Measurements from ENCODE around the gene NME4. TPM values are rescaled to one million over a fixed set of nuclear protein-coding genes. Genes with fewer than 3 reads are reported as not detected.
"Not testable (repeated sequence)": the region's sequence is repeated elsewhere in the genome, so short reads cannot be mapped to it uniquely, and the experiment has no call there.

The NME4 gene
- total and polyA plus RNA-seq, 2 donors from 2014 or later, result 56.6 to 100 TPM

DNA sequence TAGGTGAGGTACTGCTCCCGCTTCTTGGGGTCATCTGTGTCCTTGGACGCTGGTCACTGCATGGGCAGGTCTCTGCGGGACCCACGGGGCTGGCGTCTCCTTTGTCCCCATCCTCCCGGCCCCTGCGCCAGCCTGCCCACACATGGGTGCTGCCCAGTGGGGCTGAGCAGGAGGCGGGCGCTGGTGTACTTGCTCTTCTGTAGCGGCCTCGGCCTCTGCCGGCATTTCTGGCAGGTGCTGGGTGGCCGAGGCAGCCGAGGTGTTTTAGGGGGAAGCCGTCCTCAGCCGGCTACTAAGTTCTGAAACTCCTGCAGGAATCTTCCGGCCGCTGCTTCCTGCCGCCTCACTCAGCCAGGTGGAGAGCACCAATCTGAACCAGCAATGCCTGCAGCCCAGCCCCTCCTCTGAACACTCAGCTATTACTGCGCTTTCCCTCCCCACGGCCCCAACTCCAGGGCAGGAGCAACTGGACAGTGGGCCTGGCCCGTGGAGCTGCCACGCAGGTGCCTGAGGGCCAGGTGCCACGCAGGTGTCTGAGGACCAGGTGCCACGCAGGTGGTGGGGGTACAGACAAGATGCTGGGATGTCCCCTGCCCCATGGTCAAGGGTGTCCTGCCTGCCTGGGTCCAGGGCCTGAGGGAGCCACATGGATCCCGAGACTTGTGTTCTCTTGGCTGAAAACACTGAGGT, 14.7 kb downstream of the NME4 start:
- no peak for TF ChIP-seq CTCF (IDR thresholded peaks at IDR 0.05; ENCODE audit: borderline replicate concordance, extremely low read depth, insufficient read depth)
- Histone ChIP-seq H3K4me3 (ENCODE audit: low read length in 3 of 3) (no peak overlapping the region), H3K27me3 (ENCODE audit: control insufficient read depth, insufficient read depth, low read length) (no peaks in the 10 kb centered on the region), H3K4me1 (ENCODE audit: control insufficient read depth in 2 of 3, insufficient read depth in 2 of 3, low read depth in 1 of 3, low read length in 3 of 3) (no peaks in the 10 kb centered on the region), H3K9me3 (ENCODE audit: control insufficient read depth in 2 of 3, insufficient read depth in 1 of 3, low read length in 3 of 3) (no peaks in the 10 kb centered on the region), H3K36me3 (ENCODE audit: control insufficient read depth in 2 of 3, insufficient read depth in 3 of 3, low read length in 3 of 3) (peaks cover 0 to 5% (median 0%) of the 10 kb centered on the region in 3 donors), H3K27ac (ENCODE audit: low read depth in 2 of 2, low read length in 2 of 2) (no peak overlapping the region), H3K9ac (ENCODE audit: low read length in 3 of 3) (no peak overlapping the region)
- intact Hi-C loops (cut with DNase I), result no loop called here
- no peak for DNase-seq
- FAIRE-seq, result no peak

- no peak overlapping the region for H3K27ac ChIP-seq (ENCODE audit: low read depth in 2 of 2, low read length in 2 of 2)
- no peak overlapping the region for H3K9ac ChIP-seq (ENCODE audit: low read length in 3 of 3)
- FAIRE-seq (no peak), DNase-seq (no peak)
- intact Hi-C loops (cut with DNase I), result no loop called here
- peaks cover 0 to 3% (median 0%) of the 10 kb centered on the region in 3 donors for H3K36me3 ChIP-seq (ENCODE audit: control insufficient read depth in 2 of 3, insufficient read depth in 3 of 3, low read length in 3 of 3)
- no peaks in the 10 kb centered on the region for H3K9me3 ChIP-seq (ENCODE audit: control insufficient read depth in 2 of 3, insufficient read depth in 1 of 3, low read length in 3 of 3)
- no peaks in the 10 kb centered on the region for H3K4me1 ChIP-seq (ENCODE audit: control insufficient read depth in 2 of 3, insufficient read depth in 2 of 3, low read depth in 1 of 3, low read length in 3 of 3)
- no peak overlapping the region for H3K4me3 ChIP-seq (ENCODE audit: low read length in 3 of 3)
- TF ChIP-seq CTCF (IDR thresholded peaks at IDR 0.05; ENCODE audit: borderline replicate concordance, extremely low read depth, insufficient read depth), result no peak
- no peaks in the 10 kb centered on the region for H3K27me3 ChIP-seq (ENCODE audit: control insufficient read depth, insufficient read depth, low read length)
Measured at GRCh38 chr16:414395-415169, 17.6 kb downstream of the NME4 start.

- intact Hi-C loops (cut with DNase I); H3K9ac ChIP-seq (ENCODE audit: low read length in 3 of 3); H3K27me3 ChIP-seq (ENCODE audit: control insufficient read depth, insufficient read depth, low read length); H3K9me3 ChIP-seq (ENCODE audit: control insufficient read depth in 2 of 3, insufficient read depth in 1 of 3, low read length in 3 of 3); H3K27ac ChIP-seq (ENCODE audit: low read depth in 2 of 2, low read length in 2 of 2); H3K4me3 ChIP-seq (ENCODE audit: low read length in 3 of 3); FAIRE-seq; DNase-seq; H3K4me1 ChIP-seq (ENCODE audit: control insufficient read depth in 2 of 3, insufficient read depth in 2 of 3, low read depth in 1 of 3, low read length in 3 of 3); H3K36me3 ChIP-seq (ENCODE audit: control insufficient read depth in 2 of 3, insufficient read depth in 3 of 3, low read length in 3 of 3): not testable (repeated sequence)
Measured at GRCh38 chr16:415170-415498, 18.1 kb downstream of the NME4 start.

- H3K36me3 ChIP-seq (ENCODE audit: control insufficient read depth in 2 of 3, insufficient read depth in 3 of 3, low read length in 3 of 3); H3K4me3 ChIP-seq (ENCODE audit: low read length in 3 of 3); H3K9ac ChIP-seq (ENCODE audit: low read length in 3 of 3); intact Hi-C loops (cut with DNase I); FAIRE-seq; H3K27ac ChIP-seq (ENCODE audit: low read depth in 2 of 2, low read length in 2 of 2); H3K9me3 ChIP-seq (ENCODE audit: control insufficient read depth in 2 of 3, insufficient read depth in 1 of 3, low read length in 3 of 3); DNase-seq; H3K27me3 ChIP-seq (ENCODE audit: control insufficient read depth, insufficient read depth, low read length): not testable (repeated sequence)
- peaks cover 0 to 12% (median 8%) of the 10 kb centered on the region in 3 donors for H3K4me1 ChIP-seq (ENCODE audit: control insufficient read depth in 2 of 3, insufficient read depth in 2 of 3, low read depth in 1 of 3, low read length in 3 of 3)
Measured at GRCh38 chr16:422179-422578, 25.2 kb downstream of the NME4 start.

All from kidney (tissue), 14 donors.